PC-3 (cell line): ENCODE data around the gene NFATC1. TPM values are rescaled to one million over a fixed set of nuclear protein-coding genes. Genes with fewer than 3 reads are reported as not detected.

Experiments
- ATAC-seq: fragments of 200-7000 bp; cut with Tn5 transposase; 2 replicates; pipeline ENCODE4 v1.9.1; 2020; ENCODE audit warnings: mild to moderate bottlenecking, moderate library complexity
- BruUV-seq: library from RNA; stranded (reverse); fragments of 400-500 nt; replicated peaks from 2 replicates; lab custom pipeline; 2021; lab: Mats Ljungman, UMichigan
- CTCF ChIA-PET: fragments of 300-600 bp; sonication (Branson Sonifier 250); formaldehyde crosslinking; loops from one replicate; lab custom pipeline; 2022; ENCODE audit warnings: antibody characterized with exemption; lab: Charles Lee
- POLR2A ChIA-PET: fragments of 300-600 bp; sonication (Branson Sonifier 250); formaldehyde crosslinking; loops from one replicate; lab custom pipeline; 2022; ENCODE audit warnings: antibody characterized with exemption; ENCODE audit not compliant: unreplicated experiment; lab: Charles Lee
- DNase-seq: peaks from one replicate; pipeline ENCODE4 v3.0.0-alpha.2; 2015
- H2AFZ ChIP-seq: fragments of 300-600 bp; sonication (generic); 2 replicates; pipeline ENCODE4 v1.6.0; 2016; ENCODE audit warnings: antibody characterized with exemption, low read length
- H3F3A ChIP-seq: fragments of 300-600 bp; sonication (generic); one replicate; pipeline ENCODE4 v1.6.0; 2017; ENCODE audit warnings: antibody characterized with exemption, low read length, control low read depth, mild to moderate bottlenecking; ENCODE audit not compliant: unreplicated experiment
- H3K27ac ChIP-seq: fragments of 300-600 bp; sonication (generic); 2 replicates; pipeline ENCODE4 v1.5.1; 2016; ENCODE audit warnings: mild to moderate bottlenecking, low read length
- H3K27me3 ChIP-seq: fragments of 300-600 bp; sonication (generic); 2 replicates; pipeline ENCODE4 v1.6.1; 2016; ENCODE audit warnings: low read length, mixed read lengths
- H3K36me3 ChIP-seq: fragments of 300-600 bp; sonication (generic); 2 replicates; pipeline ENCODE4 v1.6.1; 2016; ENCODE audit warnings: low read depth, mixed run types, low read length, mixed read lengths
- H3K4me1 ChIP-seq: fragments of 300-600 bp; sonication (generic); 2 replicates; pipeline ENCODE4 v1.5.1; 2016; ENCODE audit warnings: low read length; ENCODE audit not compliant: insufficient read depth
- H3K4me2 ChIP-seq: fragments of 300-600 bp; sonication (generic); 2 replicates; pipeline ENCODE4 v1.6.0; 2016; ENCODE audit warnings: low read length
- H3K4me3 ChIP-seq: fragments of 300-600 bp; sonication (generic); 2 replicates; pipeline ENCODE4 v1.5.1; 2016; ENCODE audit warnings: mild to moderate bottlenecking, low read length, mixed read lengths
- H3K79me2 ChIP-seq: fragments of 300-600 bp; sonication (generic); 2 replicates; pipeline ENCODE4 v1.6.1; 2017; ENCODE audit warnings: low read length, mixed read lengths
- H3K9ac ChIP-seq: fragments of 300-600 bp; sonication (generic); 2 replicates; pipeline ENCODE4 v1.6.0; 2016; ENCODE audit warnings: mild to moderate bottlenecking, low read length
- H3K9me2 ChIP-seq: fragments of 300-600 bp; sonication (generic); replicated peaks from 2 replicates; pipeline ENCODE4 v1.6.1; 2016; ENCODE audit warnings: mixed run types, low read length, mixed read lengths
- H3K9me3 ChIP-seq: fragments of 300-600 bp; sonication (generic); 2 replicates; pipeline ENCODE4 v1.6.1; 2016; ENCODE audit warnings: low read length, mixed read lengths
- H4K20me1 ChIP-seq: fragments of 300-600 bp; sonication (generic); 2 replicates; pipeline ENCODE4 v1.6.1; 2016; ENCODE audit warnings: low read length, mixed read lengths
- EZH2 ChIP-seq: fragments of 300-600 bp; sonication (generic); IDR thresholded peaks from one replicate; pipeline ENCODE4 v1.6.1; 2017; ENCODE audit warnings: antibody characterized with exemption, mild to moderate bottlenecking, low read length; ENCODE audit not compliant: unreplicated experiment
- EZH2phosphoT487 ChIP-seq: fragments of 300-600 bp; sonication (generic); IDR thresholded peaks from 2 replicates; pipeline ENCODE4 v1.6.1; 2018; ENCODE audit warnings: mild to moderate bottlenecking, antibody characterized with exemption, low read length, borderline replicate concordance
- intact Hi-C: fragments of 100-400 bp; cut with micrococcal nuclease; formaldehyde crosslinking; loops from 2 replicates; pipeline ENCODE4 v1.9.0; 2023
- total RNA-seq: library from RNA; depleted of rRNA; stranded (reverse); fragments of >200 nt; gene quantifications from 2 replicates; pipeline ENCODE4 v1.2.3, GENCODE V29; 2014
- TF ChIP-seq, protein P1 (sequence below): fragments of 300-600 bp; sonication (generic); conservative IDR thresholded peaks from 2 replicates; pipeline ENCODE4 v1.5.1; 2017; ENCODE audit warnings: antibody characterized with exemption, low read depth, mild to moderate bottlenecking, low read length

Gene NFATC1
- total RNA-seq, 1 experiment from 2014 or later, result 5.9 TPM

DNA sequence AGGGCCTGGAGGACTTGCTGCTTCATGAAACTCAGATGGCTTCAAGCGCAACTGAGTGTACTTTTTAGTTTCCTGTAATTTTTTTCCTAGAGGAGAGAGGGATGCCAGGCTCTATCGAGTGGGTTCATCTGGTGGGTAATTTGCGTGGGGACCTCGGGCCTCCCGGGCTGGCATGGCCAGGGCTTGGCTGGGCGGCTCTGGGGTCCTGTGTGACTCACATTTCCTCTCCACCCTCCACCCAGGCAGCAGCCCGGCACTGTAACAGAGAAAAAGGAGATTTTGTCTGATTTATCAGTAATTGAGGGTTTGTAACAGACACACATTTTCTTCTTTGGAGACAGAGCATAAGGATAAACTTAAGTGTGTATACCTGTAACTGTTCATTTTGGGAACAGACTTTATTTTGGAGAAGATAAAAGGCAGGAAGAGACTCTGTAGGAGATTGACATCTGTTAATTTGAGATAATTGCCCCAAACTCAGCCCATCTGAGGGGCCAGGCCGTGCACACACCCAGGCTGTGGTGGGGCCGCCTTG lies 64.3 kb downstream of the NFATC1 start:
- no peaks in the 10 kb centered on the region for H3K79me2 ChIP-seq
- TF ChIP-seq EZH2phosphoT487 (no peak), EZH2 (no peak)
- TF ChIP-seq, protein P1, sequence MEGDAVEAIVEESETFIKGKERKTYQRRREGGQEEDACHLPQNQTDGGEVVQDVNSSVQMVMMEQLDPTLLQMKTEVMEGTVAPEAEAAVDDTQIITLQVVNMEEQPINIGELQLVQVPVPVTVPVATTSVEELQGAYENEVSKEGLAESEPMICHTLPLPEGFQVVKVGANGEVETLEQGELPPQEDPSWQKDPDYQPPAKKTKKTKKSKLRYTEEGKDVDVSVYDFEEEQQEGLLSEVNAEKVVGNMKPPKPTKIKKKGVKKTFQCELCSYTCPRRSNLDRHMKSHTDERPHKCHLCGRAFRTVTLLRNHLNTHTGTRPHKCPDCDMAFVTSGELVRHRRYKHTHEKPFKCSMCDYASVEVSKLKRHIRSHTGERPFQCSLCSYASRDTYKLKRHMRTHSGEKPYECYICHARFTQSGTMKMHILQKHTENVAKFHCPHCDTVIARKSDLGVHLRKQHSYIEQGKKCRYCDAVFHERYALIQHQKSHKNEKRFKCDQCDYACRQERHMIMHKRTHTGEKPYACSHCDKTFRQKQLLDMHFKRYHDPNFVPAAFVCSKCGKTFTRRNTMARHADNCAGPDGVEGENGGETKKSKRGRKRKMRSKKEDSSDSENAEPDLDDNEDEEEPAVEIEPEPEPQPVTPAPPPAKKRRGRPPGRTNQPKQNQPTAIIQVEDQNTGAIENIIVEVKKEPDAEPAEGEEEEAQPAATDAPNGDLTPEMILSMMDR, result no peak
- BruUV-seq, result no TSS peak
- intact Hi-C loops, result no loop called here
- H3K4me3 ChIP-seq, result no peak overlapping the region
- H3K4me2 ChIP-seq, result no peak overlapping the region
- H3K27me3 ChIP-seq, result no peaks in the 10 kb centered on the region
- H3K9ac ChIP-seq, result no peak overlapping the region
- H3K9me2 ChIP-seq, result no peaks in the 10 kb centered on the region
- ChIA-PET CTCF (no interaction called here), POLR2A (no interaction called here)
- no peak overlapping the region for H3K27ac ChIP-seq
- no peaks in the 10 kb centered on the region for H4K20me1 ChIP-seq
- DNase-seq (no peak), ATAC-seq (no peak)
- H3K36me3 ChIP-seq, result no peaks in the 10 kb centered on the region
- no peaks in the 10 kb centered on the region for H3F3A ChIP-seq
- no peaks in the 10 kb centered on the region for H3K9me3 ChIP-seq
- peaks cover 11% of the 10 kb centered on the region for H3K4me1 ChIP-seq
- no peak overlapping the region for H2AFZ ChIP-seq

DNA sequence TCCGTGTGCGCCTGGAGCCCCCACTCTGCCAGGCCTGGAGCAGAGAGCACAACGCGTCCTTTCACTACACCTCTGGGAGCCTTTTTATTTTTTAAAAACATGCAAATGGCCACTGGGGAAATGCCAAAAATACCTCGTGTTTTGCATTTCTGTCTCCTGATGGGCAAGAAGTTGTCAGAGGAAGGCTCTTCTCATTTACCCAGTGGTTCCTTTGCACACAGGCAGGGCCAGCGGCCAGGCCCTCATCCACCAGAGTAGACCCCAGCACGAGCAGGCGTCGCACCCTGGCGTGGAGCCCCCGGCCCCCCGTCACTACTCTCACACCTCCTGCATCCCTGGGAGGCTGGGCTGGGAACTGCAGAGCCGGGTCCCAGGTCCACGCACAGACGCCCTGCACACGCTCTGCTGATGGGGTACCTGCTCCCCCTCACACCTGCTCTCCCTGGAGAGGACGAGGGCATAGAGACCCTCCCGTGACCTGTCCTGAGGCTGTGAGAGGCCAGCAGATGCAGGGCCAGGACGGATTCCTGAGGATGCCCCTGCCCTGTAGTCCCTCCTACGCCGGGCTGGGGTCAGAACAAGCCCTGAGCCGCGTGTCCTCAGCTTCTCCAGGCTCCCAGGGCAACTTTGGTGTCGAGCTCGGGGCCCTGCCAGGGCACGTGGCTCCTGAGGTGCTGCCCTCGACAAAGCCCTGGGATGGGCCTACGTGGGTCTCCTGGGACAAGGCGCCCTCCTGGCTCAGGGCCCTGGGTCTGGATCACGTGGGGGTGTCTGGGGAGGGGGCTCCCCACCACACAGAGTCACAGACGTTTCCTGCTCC lies 65.0 kb downstream of the NFATC1 start:
- Histone ChIP-seq H2AFZ (no peak overlapping the region), H3K79me2 (no peaks in the 10 kb centered on the region), H3K36me3 (no peaks in the 10 kb centered on the region), H3K27ac (no peak overlapping the region), H3K4me2 (no peak overlapping the region), H3K9me2 (no peaks in the 10 kb centered on the region), H3K4me3 (no peak overlapping the region), H3F3A (no peaks in the 10 kb centered on the region), H4K20me1 (no peaks in the 10 kb centered on the region), H3K9me3 (no peaks in the 10 kb centered on the region), H3K9ac (no peak overlapping the region), H3K27me3 (no peaks in the 10 kb centered on the region), H3K4me1 (peaks cover 11% of the 10 kb centered on the region)
- ChIA-PET POLR2A (no interaction called here), CTCF (no interaction called here)
- TF ChIP-seq EZH2 (no peak), EZH2phosphoT487 (no peak)
- TF ChIP-seq, protein P1, result no peak
- no peak for ATAC-seq
- intact Hi-C loops, result no loop called here
- no TSS peak for BruUV-seq
- DNase-seq, result no peak

DNA sequence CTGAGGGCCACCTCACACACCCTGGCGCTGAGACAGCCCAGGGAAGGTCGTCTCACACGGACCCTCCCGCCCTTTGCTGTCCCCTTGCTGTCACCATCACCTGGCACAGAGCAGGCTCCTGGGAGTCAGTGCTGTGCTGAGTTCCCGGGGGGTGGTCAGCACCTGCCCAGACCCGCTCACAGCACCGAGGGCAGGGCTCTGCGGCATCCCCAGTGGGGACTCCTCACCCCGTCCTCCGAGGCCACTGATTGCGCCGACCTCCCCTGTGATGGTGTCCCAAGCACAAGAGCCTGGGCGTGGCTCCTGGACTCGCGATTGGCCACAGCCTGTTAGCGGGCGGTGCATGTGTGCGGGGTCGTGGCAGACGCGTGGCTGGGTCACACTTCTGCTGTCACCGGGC lies 65.9 kb downstream of the NFATC1 start:
- no peak overlapping the region for H3K9ac ChIP-seq
- no peaks in the 10 kb centered on the region for H3K9me2 ChIP-seq

More for the DNA sequence above, 65.9 kb downstream of the NFATC1 start:
- intact Hi-C loops, result no loop called here
- BruUV-seq, result no TSS peak
- Histone ChIP-seq H3F3A (no peaks in the 10 kb centered on the region), H3K36me3 (no peaks in the 10 kb centered on the region), H3K4me3 (no peak overlapping the region), H3K79me2 (no peaks in the 10 kb centered on the region), H3K9me3 (no peaks in the 10 kb centered on the region), H4K20me1 (no peaks in the 10 kb centered on the region), H2AFZ (no peak overlapping the region), H3K4me1 (peaks cover 11% of the 10 kb centered on the region), H3K4me2 (no peak overlapping the region), H3K27me3 (no peaks in the 10 kb centered on the region), H3K27ac (no peak overlapping the region)
- ChIA-PET CTCF (no interaction called here), POLR2A (no interaction called here)
- DNase-seq (no peak), ATAC-seq (no peak)
- TF ChIP-seq EZH2phosphoT487 (no peak), EZH2 (no peak)
- TF ChIP-seq, protein P1, result no peak
